Psoas muscle (tissue), 8 donors: Measurements from ENCODE around the gene OGFOD3. TPM values are rescaled to one million over a fixed set of nuclear protein-coding genes. Genes with fewer than 3 reads are reported as not detected.
"Not testable (repeated sequence)": the region's sequence is repeated elsewhere in the genome, so short reads cannot be mapped to it uniquely, and the experiment has no call there.

Source experiments
- ATAC-seq, 4 donors: fragments of 200-7000 bp; cut with Tn5 transposase; one replicate each; pipeline ENCODE4 v1.9.1; 2020; ENCODE audit warnings: moderate library complexity in 3 of 4, mild to moderate bottlenecking in 2 of 4
- DNase-seq, 2 donors: peaks; one replicate each; pipeline ENCODE4 v3.0.0-alpha.2; 2020
- H3K27ac ChIP-seq: fragments of 200-600 bp; one replicate; pipeline ENCODE4 v1.8.0; 2022
- H3K27me3 ChIP-seq, 3 donors: fragments of 200-600 bp in 1 of 3; one replicate each; pipeline versions ENCODE4 v1.6.1 to v1.8.0; 2013 to 2022; ENCODE audit warnings: low read length in 2 of 3, mild to moderate bottlenecking in 2 of 3, moderate library complexity in 1 of 3; ENCODE audit not compliant: insufficient read depth in 3 of 3
- H3K36me3 ChIP-seq, 2 donors: fragments of 200-600 bp in 1 of 2; one replicate each; pipeline versions ENCODE4 v1.6.1 to v1.8.0; 2013 to 2022; ENCODE audit warnings: low read depth in 1 of 2, mild to moderate bottlenecking in 1 of 2, moderate library complexity in 1 of 2; ENCODE audit not compliant: insufficient read depth in 1 of 2
- H3K4me1 ChIP-seq: fragments of 200-600 bp; one replicate; pipeline ENCODE4 v1.8.0; 2022
- H3K4me3 ChIP-seq: fragments of 200-600 bp; one replicate; pipeline ENCODE4 v1.8.0; 2022; ENCODE audit warnings: mild to moderate bottlenecking
- H3K9me3 ChIP-seq: fragments of 200-600 bp; one replicate; pipeline ENCODE4 v1.8.0; 2022
- WGBS, 3 donors: extraction: QIAGEN DNeasy Blood & Tissue Kit; methylation state at CpG; one replicate each; pipeline versions ENCODE4 v1.1.6 to v1.1.7; 2013; 5-methylcytosine and 5-hydroxymethylcytosine counted together
- intact Hi-C, 2 donors: fragments of 100-400 bp; cut with DNase I; formaldehyde crosslinking; loops; one replicate each; pipeline versions ENCODE4 v1.11.0 to v1.14.2; 2022
- polyA plus RNA-seq, 3 donors: library from polyadenylated mRNA; stranded (reverse); fragments of 200-250 nt; gene quantifications; one replicate each; pipeline ENCODE4 v1.2.3, GENCODE V29; 2013
- total RNA-seq, 4 donors: library from RNA; stranded (reverse); fragmentation: NEBNext Ultra II Directional in 2 of 4; extraction: Animal tissue kit (Norgen Biotek cat#: 25700) in 2 of 4; gene quantifications; one replicate each; pipeline versions ENCODE4 v1.2.1 to v1.2.4, GENCODE V29; 2021 to 2023
- TF ChIP-seq, protein P1 (sequence below): fragments of 200-600 bp; IDR thresholded peaks from one replicate; pipeline ENCODE4 v1.8.0; 2022; ENCODE audit warnings: antibody characterized with exemption
- donor health status: healthy with polysubstance abuse.
- donor health status: DM: no; HTN: no; CAD: no; lungs with moderate emphysema.
- donor health status: Bipolar disorder and iron deficiency.
- donor health status: healthy.
- donor health status: DM: yes; HTN: yes; CAD: no.
- donor health status: DM: no; HTN: no; CAD: no.
- donor health status: DM: no; HTN: no; CAD: no.
- donor health status: DM: yes; HTN: yes; CAD: no.

The OGFOD3 gene
- total and polyA plus RNA-seq, 7 donors = 15.5 to 30.4 (median 26.9) TPM

DNA sequence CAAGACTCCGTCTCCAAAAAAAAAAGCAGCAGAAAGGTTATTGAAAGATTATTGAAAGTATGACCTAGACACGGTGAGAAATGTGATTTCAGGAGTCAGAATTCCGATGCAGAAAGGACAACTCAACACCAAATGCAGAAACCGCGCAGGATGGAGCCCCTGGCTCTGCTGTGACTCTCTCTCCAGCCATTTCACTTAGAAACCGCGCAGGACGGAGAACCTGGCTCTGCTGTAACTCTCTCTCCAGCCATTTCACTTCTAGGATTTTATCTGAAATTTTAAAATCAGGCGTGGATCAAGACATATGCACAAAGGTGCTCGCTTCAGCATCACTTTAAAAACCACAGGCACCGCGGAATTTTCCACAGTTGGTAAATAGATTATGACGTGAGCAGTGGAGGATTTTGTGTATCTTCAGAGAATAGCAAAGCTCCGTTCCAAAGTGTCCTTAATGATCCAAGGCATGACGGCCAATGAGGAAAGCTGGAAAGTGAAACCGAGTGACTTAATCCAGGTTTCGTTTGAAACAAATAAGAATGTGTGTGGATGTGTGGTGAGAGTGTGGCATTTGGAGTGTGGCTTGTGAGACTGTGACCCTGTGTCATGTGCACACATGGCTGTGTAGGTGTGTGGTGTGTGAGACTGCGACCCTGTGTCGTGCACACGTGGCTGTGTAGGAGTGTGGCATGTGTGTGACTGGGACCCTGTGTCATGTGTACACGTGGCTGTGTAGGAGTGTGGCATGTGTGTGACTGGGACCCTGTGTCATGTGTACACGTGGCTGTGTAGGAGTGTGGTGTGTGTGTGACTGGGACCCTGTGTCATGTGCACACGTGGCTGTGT lies 37.3 kb downstream of the OGFOD3 start:
- DNase-seq = no peak
- H3K27me3 ChIP-seq = peaks cover 0 to 63% (median 15%) of the 10 kb centered on the region in 3 donors
- H3K4me3 ChIP-seq = peak overlapping the region; percentile 11
- intact Hi-C loops = no loop called here
- TF ChIP-seq, protein P1, sequence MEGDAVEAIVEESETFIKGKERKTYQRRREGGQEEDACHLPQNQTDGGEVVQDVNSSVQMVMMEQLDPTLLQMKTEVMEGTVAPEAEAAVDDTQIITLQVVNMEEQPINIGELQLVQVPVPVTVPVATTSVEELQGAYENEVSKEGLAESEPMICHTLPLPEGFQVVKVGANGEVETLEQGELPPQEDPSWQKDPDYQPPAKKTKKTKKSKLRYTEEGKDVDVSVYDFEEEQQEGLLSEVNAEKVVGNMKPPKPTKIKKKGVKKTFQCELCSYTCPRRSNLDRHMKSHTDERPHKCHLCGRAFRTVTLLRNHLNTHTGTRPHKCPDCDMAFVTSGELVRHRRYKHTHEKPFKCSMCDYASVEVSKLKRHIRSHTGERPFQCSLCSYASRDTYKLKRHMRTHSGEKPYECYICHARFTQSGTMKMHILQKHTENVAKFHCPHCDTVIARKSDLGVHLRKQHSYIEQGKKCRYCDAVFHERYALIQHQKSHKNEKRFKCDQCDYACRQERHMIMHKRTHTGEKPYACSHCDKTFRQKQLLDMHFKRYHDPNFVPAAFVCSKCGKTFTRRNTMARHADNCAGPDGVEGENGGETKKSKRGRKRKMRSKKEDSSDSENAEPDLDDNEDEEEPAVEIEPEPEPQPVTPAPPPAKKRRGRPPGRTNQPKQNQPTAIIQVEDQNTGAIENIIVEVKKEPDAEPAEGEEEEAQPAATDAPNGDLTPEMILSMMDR = no peak
- H3K9me3 ChIP-seq = no peaks in the 10 kb centered on the region
- 16 to 23% (median 18%) methylated on average over 23 of the region's 23 CpGs for WGBS, 3 donors
- no peak for ATAC-seq
- H3K27ac ChIP-seq = no peak overlapping the region
- H3K36me3 ChIP-seq = no peaks in the 10 kb centered on the region
- H3K4me1 ChIP-seq = peaks cover 21% of the 10 kb centered on the region

DNA sequence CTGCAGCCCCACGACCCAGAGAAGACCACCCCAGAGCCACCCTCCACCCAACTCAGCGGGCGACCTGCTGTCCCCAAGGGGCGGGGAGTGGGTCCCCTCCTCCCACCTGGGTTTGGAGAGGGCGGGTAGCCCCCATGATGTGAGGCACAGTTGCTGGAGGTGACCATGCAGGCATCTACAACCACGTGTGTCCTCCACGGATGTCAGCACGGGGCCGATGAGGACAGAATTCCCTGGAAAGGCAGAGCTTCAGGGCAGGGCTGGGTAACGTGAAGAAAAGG lies 39.7 kb downstream of the OGFOD3 start:
- Histone ChIP-seq H3K27ac (no peak overlapping the region), H3K36me3 (no peaks in the 10 kb centered on the region), H3K27me3 (peaks cover 0 to 80% (median 20%) of the 10 kb centered on the region in 3 donors), H3K9me3 (no peaks in the 10 kb centered on the region), H3K4me1 (peaks cover 3% of the 10 kb centered on the region), H3K4me3 (no peak overlapping the region)
- intact Hi-C loops = no loop called here
- DNase-seq (no peak), ATAC-seq (no peak)
- WGBS, 3 donors = 26 to 38% (median 36%) methylated on average over 10 of the region's 10 CpGs
- TF ChIP-seq, protein P1 = no peak

DNA sequence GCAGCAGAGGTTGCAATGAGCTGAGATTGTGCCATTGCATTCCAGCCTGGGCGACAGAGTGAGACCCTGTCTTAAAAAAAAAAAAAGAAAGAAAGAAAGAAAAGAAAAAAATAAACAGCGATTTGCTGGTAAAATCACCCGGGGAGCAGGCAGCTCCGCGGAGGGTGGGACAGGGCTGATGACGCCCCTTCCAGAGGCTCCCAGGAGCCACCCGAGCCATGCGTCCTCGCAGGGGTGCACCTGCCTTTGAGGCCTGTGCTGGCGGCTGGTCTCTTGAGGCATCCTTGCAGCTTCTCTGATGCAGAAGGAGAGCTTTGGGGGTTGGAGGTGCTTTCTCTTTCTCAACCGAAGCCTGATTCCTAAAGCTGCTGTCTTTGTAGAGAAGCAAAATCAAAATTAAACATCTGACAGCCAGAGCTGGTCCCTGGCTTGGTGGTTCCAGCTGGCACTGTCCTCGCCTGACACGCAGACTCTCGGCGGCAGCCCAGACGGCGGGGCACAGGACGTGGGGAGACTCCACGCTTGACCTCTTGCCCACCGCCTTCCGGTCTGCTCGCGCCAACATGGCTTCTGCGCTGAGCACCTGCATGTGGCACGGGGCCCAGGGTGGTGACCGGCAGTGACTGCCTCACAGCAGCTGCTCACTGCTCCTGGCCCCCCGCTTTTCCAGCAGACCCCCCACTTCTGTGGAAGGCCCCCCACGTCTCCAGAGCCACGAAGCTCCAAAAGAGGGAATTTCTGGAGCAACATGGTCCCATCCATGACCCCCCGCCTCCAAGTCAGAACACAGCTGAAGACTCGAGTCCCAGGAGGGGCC lies 40.3 kb downstream of the OGFOD3 start:
- Histone ChIP-seq H3K27me3 (peaks cover 0 to 77% (median 20%) of the 10 kb centered on the region in 3 donors), H3K36me3 (no peaks in the 10 kb centered on the region), H3K9me3 (no peaks in the 10 kb centered on the region), H3K4me3 (no peak overlapping the region), H3K4me1 (no peaks in the 10 kb centered on the region), H3K27ac (no peak overlapping the region)
- intact Hi-C loops = no loop called here
- ATAC-seq (peak in 1 of 4 donors; percentile 24), DNase-seq (no peak)
- TF ChIP-seq, protein P1 = no peak
- WGBS, 3 donors = 35 to 46% (median 35%) methylated on average over 31 of the region's 31 CpGs

DNA sequence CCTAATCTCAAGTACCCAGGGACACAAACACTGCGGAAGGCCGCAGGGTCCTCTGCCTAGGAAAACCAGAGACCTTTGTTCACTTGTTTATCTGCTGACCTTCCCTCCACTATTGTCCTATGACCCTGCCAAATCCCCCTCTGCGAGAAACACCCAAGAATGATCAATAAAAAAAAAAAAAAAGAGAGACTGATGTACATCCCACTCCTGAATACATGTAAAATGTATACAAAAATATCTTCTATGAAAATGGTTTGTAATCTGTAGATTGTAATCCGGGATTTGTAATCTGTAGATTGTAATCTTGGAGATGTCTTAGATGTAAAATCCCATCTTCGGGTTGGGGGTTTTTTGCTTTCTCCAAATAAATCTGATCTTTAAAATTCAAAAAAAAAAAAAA lies 41.1 kb downstream of the OGFOD3 start:
- H3K27ac ChIP-seq, H3K4me1 ChIP-seq, DNase-seq, intact Hi-C loops, H3K9me3 ChIP-seq, H3K4me3 ChIP-seq, H3K36me3 ChIP-seq, ATAC-seq: not testable (repeated sequence)
- H3K27me3 ChIP-seq = peaks cover 0 to 76% (median 20%) of the 10 kb centered on the region in 3 donors
- 48 to 66% (median 63%) methylated on average over 2 to 3 of the region's 5 CpGs for WGBS, 3 donors

DNA sequence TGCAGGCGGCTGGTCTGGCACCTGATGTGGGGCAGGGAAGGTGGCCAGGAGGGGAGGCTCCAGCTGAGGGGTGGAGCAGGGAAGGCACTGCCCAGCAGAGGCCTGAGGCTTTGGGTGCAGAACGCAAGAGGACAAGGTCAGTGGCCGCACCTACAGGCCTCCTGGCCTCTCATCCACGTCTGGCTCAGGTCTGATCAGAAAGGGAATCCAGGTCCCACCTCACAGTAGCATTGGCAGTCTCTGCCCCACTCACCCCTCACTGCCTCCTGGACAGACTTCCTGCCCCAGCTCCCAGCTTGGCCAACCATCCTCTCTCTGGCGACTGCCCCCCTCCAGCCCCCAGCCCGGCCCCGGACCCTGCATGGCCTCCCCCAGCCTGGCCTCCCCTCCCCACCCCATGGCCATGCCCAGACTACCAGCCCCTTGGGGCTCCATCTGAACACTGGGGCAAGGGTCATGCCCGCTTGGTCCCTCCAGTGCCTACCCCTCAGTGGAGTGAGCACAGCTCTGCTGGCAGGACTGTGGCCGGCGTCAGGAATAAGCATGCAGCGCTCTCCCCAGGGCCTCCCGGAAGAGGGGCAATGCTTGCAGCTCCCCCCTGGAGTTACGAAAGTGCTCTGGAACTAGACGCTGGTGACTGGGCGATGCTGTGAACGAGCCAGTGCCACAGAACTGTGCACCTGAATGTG lies 42.2 kb downstream of the OGFOD3 start:
- no peak overlapping the region for H3K27ac ChIP-seq
- H3K4me3 ChIP-seq = no peak overlapping the region
- TF ChIP-seq, protein P1 = no peak
- peaks cover 7% of the 10 kb centered on the region for H3K4me1 ChIP-seq
- ATAC-seq (no peak), DNase-seq (peak in 1 of 2 donors; percentile 48)
- H3K27me3 ChIP-seq = peaks cover 0 to 77% (median 25%) of the 10 kb centered on the region in 3 donors
- H3K36me3 ChIP-seq = no peaks in the 10 kb centered on the region
- WGBS, 3 donors = 72 to 80% (median 78%) methylated on average over 12 to 16 of the region's 16 CpGs
- H3K9me3 ChIP-seq = no peaks in the 10 kb centered on the region
- intact Hi-C loops = no loop called here
